ENCODE measurements around the gene IL12RB2.

DNA sequence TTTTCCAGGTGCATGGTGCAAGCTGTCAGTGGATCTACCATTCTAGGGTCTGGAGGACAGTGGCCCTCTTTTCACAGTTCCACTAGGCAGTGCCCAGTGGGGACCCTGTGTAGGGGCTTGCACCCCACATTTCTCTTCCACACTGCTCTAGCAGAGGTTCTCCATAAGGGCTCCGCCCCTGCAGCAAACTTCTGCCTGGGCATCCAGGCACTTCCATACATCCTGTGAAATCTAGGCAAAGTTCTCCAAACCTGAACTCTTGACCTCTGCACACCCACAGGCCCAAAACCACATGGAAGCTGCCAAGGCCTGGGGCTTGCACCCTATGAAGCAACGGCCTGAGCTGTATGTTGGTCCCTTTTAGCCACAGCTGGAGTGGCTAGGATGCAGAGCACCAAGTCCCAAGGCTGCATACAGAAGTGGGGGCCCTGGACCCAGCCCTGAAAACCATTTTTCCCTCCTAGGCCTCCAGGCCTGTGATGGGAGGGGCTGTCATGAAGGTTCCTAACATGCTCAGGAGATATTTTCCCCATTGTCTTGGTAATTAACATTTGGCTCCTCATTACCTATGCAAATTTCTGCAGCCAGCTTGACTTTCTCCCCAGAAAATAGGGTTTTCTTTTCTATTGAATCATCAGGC lies 76.4 kb downstream of the IL12RB2 start:
- TF ChIP-seq TAF1 (IDR thresholded peaks at IDR 0.05; ENCODE audit: borderline replicate concordance, insufficient read depth, low read length) (no peak), POLR2AphosphoS5 (IDR thresholded peaks at IDR 0.05; ENCODE audit: low read depth, low read length) (no peak), SIN3A (IDR thresholded peaks at IDR 0.05; ENCODE audit: borderline replicate concordance, insufficient read depth, low read length) (no peak), REST (IDR thresholded peaks at IDR 0.05; ENCODE audit: insufficient read depth in 1 of 2, low read depth in 2 of 2, low read length in 2 of 2) (no peak), FOXP2 (optimal IDR thresholded peaks at IDR 0.05; ENCODE audit: borderline replicate concordance, extremely low read depth, extremely low read length, insufficient read depth) (no peak)

Data from PFSK-1 (cell line).